ENCODE data around the gene ELMO1. TPM values are rescaled to one million over a fixed set of nuclear protein-coding genes. Genes with fewer than 3 reads are reported as not detected.
A peak's percentile ranks its signal among the peaks of the same experiment; 100 is the strongest.

ELMO1 gene
- total RNA-seq, 1 experiment from 2014 or later = 7.8 TPM

GRCh38 chr7:37489703-37490102 lies 41.0 kb upstream of the ELMO1 start:
- Histone ChIP-seq H4K91ac (ENCODE audit: insufficient read length, low read depth, low read length) (no peak overlapping the region), H3K9ac (ENCODE audit: extremely low read depth, insufficient read length, low read length) (no peak overlapping the region), H3K9me3 (ENCODE audit: control insufficient read depth, low read depth, low read length) (no peaks in the 10 kb centered on the region), H3K27me3 (ENCODE audit: insufficient read depth, low read length) (no peaks in the 10 kb centered on the region), H3T11ph (ENCODE audit: low read length) (no peak overlapping the region), H2BK12ac (ENCODE audit: insufficient read length, low read depth, low read length) (no peak overlapping the region), H3K79me1 (ENCODE audit: insufficient read depth, low read depth, low read length, poor library complexity, severe bottlenecking) (no peaks in the 10 kb centered on the region), H3K18ac (ENCODE audit: insufficient read length, low read depth, low read length) (no peak overlapping the region), H4K8ac (replicated peaks; ENCODE audit: insufficient read length, low read depth, low read length) (no peak overlapping the region), H3K27ac (ENCODE audit: insufficient read length, low read depth, low read length) (peak overlapping the region; percentile 64), H3K4me1 (ENCODE audit: insufficient read depth, low read length) (no peaks in the 10 kb centered on the region; the same call in 1 of the 2 replicates), H2AFZ (ENCODE audit: low read length) (no peak overlapping the region), H3K56ac (ENCODE audit: insufficient read length, low read depth, low read length) (no peak overlapping the region), H2BK20ac (ENCODE audit: low read depth, low read length, poor library complexity, severe bottlenecking) (no peak overlapping the region), H2BK5ac (ENCODE audit: insufficient read length, low read length) (no peak overlapping the region), H3K23ac (ENCODE audit: insufficient read length, low read depth, low read length) (no peak overlapping the region), H3K4me2 (ENCODE audit: insufficient read depth, insufficient read length, low read length) (no peak overlapping the region), H4K5ac (ENCODE audit: insufficient read length, low read depth, low read length) (no peak overlapping the region), H2BK120ac (ENCODE audit: low read depth, low read length, poor library complexity, severe bottlenecking) (no peak overlapping the region), H3K79me2 (ENCODE audit: insufficient read depth, low read length) (no peaks in the 10 kb centered on the region; the same call in 1 of the 2 replicates), H3K4ac (ENCODE audit: low read depth, low read length) (no peak overlapping the region), H2BK15ac (ENCODE audit: low read depth, low read length) (no peak overlapping the region), H4K20me1 (ENCODE audit: control insufficient read depth, insufficient read depth, insufficient read length) (no peaks in the 10 kb centered on the region), H3K23me2 (ENCODE audit: insufficient read length, low read depth, low read length, poor library complexity, severe bottlenecking) (no peaks in the 10 kb centered on the region), H2AK5ac (ENCODE audit: insufficient read length, low read length) (no peak overlapping the region), H3K14ac (ENCODE audit: insufficient read depth, low read length) (no peak overlapping the region)
- H3K4me1 Mint-ChIP-seq = peaks cover 23 to 41% of the 10 kb centered on the region in 2 experiments
- H3K27me3 Mint-ChIP-seq (ENCODE audit: low read depth) = no peaks in the 10 kb centered on the region; the same call in 1 of the 2 replicates
- H3K9me3 Mint-ChIP-seq = peaks cover 14 to 15% of the 10 kb centered on the region in 2 experiments
- no CpG with 5 or more reads among the region's 1 CpG for WGBS (ENCODE audit: extremely low coverage, insufficient read length, low lambda C conversion rate)
- H3K36me3 Mint-ChIP-seq (ENCODE audit: insufficient read depth in 1 of 3, low read depth in 3 of 3) = peaks cover 0 to 22% (median 13%) of the 10 kb centered on the region in 3 experiments; a peak in 4 of 7 replicates
- H3K27ac Mint-ChIP-seq = peak overlapping the region in 1 of 3 experiments; percentile 61; a peak in 1 of 7 replicates
- no peak overlapping the region for H3K4me3 Mint-ChIP-seq
- DNase-seq = peak; percentile 47
- no peak for TF ChIP-seq CTCF (conservative IDR thresholded peaks at IDR 0.05)
